ENCODE results near the gene ABHD12B. TPM values are rescaled to one million over a fixed set of nuclear protein-coding genes. Genes with fewer than 3 reads are reported as not detected.

ABHD12B gene
- total and polyA plus RNA-seq, 2 of the 13 experiments (the other 11 are each of a cell fraction or from before 2014, with no cell fraction given): not detected

DNA sequence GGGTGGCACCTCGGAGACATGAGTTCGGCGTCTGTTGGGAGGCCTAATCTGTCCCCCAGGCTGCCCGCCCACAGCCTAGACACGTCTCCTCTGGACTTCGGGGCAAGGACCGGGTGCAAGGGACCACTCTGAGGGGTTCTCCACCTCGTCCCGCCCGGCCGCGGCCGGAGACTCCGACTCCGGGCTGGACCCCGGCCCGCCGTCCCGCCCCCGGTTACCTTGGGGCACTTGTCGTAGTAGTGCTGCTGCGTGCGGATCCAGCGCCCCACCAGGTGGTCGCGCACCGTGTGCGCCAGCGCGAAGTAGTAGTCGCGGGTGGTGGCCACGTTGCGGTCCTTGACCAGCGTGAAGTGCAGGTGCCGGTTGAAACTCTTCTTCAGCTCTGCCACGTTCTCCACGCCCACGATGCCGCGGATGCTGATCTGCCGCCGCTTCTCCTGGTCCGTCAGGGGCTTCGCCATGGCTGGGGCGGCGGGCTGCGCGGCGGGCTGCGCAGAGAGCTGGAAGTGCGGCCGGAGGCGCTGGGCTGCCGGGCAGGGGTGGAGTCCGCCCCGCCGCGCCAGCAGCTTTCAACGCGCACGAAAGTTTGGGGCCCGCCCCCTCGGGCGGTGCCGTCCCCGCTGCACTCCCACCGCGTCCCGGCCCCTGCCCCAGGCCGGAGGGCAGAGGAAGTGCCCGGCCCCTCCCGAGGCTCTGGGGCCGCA is 72.2 kb downstream of the ABHD12B start, which contains the start of gene PYGL (continued):
- TF ChIP-seq, protein P1, sequence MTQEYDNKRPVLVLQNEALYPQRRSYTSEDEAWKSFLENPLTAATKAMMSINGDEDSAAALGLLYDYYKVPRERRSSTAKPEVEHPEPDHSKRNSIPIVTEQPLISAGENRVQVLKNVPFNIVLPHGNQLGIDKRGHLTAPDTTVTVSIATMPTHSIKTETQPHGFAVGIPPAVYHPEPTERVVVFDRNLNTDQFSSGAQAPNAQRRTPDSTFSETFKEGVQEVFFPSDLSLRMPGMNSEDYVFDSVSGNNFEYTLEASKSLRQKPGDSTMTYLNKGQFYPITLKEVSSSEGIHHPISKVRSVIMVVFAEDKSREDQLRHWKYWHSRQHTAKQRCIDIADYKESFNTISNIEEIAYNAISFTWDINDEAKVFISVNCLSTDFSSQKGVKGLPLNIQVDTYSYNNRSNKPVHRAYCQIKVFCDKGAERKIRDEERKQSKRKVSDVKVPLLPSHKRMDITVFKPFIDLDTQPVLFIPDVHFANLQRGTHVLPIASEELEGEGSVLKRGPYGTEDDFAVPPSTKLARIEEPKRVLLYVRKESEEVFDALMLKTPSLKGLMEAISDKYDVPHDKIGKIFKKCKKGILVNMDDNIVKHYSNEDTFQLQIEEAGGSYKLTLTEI (CRISPR knock-in tag; conservative IDR thresholded peaks at IDR 0.05): no peak
- TF ChIP-seq BHLHE40 (IDR thresholded peaks at IDR 0.05; ENCODE audit: low read length) (peak; percentile 5; the same call in 1 of the 2 replicates), ZNF777 (CRISPR knock-in tag; IDR thresholded peaks at IDR 0.05) (no peak; the same call in 1 of the 2 replicates), ZNF75D (CRISPR knock-in tag; IDR thresholded peaks at IDR 0.05; ENCODE audit: borderline replicate concordance) (no peak), ZNF577 (CRISPR knock-in tag; IDR thresholded peaks at IDR 0.05; ENCODE audit: borderline replicate concordance, low read depth) (no peak), THYN1 (CRISPR knock-in tag; IDR thresholded peaks at IDR 0.05; ENCODE audit: borderline replicate concordance, low read depth) (no peak), ZFP1 (CRISPR knock-in tag; IDR thresholded peaks at IDR 0.05) (no peak; the same call in 1 of the 2 replicates), ZBTB40 (IDR thresholded peaks at IDR 0.05) (no peak), ZBTB40 (CRISPR knock-in tag; IDR thresholded peaks at IDR 0.05) (peak; percentile 59)
- TF ChIP-seq, protein P2, sequence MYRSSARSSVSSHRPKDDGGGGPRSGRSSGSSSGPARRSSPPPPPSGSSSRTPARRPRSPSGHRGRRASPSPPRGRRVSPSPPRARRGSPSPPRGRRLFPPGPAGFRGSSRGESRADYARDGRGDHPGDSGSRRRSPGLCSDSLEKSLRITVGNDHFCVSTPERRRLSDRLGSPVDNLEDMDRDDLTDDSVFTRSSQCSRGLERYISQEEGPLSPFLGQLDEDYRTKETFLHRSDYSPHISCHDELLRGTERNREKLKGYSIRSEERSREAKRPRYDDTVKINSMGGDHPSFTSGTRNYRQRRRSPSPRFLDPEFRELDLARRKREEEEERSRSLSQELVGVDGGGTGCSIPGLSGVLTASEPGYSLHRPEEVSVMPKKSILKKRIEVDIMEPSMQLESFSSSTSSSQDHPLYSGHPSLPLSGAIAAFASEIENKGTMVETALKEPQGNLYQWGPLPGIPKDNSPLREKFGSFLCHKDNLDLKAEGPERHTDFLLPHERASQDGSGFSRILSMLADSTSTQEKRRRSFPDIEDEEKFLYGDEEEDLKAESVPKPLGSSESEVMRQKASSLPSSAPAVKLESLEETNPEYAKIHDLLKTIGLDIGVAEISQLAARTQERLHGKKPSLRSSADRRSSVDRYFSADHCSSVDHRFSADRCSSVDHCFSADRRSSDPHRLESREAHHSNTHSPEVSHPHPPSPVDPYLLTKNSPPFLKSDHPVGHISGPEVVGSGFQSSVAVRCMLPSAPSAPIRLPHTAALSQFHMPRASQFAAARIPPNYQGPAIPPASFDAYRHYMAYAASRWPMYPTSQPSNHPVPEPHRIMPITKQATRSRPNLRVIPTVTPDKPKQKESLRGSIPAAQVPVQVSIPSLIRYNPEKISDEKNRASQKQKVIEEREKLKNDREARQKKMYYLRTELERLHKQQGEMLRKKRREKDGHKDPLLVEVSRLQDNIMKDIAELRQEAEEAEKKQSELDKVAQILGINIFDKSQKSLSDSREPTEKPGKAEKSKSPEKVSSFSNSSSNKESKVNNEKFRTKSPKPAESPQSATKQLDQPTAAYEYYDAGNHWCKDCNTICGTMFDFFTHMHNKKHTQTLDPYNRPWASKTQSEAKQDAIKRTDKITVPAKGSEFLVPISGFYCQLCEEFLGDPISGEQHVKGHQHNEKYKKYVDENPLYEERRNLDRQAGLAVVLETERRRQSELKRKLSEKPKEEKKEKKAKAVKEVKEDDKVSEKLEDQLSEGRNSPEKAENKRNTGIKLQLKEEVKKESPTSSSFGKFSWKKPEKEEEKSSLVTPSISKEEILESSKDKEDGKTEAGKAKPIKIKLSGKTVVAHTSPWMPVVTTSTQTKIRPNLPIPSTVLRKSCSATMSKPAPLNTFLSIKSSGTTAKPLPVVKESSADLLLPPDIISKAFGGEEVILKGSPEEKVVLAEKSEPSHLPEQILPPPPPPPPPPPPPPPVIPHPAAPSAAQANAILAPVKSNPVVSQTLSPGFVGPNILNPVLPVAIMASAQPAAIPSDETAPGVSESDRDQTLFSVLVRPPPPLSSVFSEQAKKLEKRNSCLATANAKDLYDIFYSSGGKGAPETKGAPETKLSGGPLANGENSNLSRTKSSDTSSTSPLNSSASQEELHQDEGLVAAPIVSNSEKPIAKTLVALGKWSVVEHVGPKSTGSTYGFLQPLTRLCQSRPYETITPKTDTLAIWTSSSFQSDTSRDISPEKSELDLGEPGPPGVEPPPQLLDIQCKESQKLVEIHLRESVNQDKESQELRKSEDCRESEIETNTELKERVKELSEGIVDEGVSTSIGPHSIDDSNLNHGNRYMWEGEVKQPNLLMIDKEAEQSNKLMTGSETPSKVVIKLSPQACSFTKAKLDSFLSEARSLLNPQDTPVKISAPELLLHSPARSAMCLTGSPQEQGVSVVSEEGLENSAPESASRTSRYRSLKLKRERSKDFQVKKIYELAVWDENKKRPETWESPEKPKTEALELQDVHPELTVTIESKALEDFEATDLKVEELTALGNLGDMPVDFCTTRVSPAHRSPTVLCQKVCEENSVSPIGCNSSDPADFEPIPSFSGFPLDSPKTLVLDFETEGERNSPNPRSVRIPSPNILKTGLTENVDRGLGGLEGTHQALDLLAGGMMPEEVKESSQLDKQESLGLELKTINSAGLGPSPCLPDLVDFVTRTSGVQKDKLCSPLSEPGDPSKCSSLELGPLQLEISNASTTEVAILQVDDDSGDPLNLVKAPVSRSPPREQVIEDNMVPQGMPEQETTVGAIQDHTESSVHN (CRISPR knock-in tag; IDR thresholded peaks at IDR 0.05): no peak
